AG04450 (cell line): ENCODE measurements around the gene LCP1. TPM values are rescaled to one million over a fixed set of nuclear protein-coding genes. Genes with fewer than 3 reads are reported as not detected.

Experiments
- CTCF ChIA-PET: fragments of 300-600, 350-600 bp; formaldehyde crosslinking; extraction: SDS; loops from one replicate; lab custom pipeline; 2022; ENCODE audit warnings: antibody characterized with exemption, inconsistent platforms; lab: Charles Lee
- POLR2A ChIA-PET: fragments of 350-600 bp; formaldehyde crosslinking; extraction: SDS; loops from one replicate; lab custom pipeline; 2021; ENCODE audit warnings: antibody characterized with exemption, inconsistent platforms; lab: Yijun Ruan, JAX
- DNase-seq: peaks from one replicate; pipeline ENCODE4 v3.0.0-alpha.2; 2011; ENCODE audit warnings: low read depth, low spot score
- H3K27ac ChIP-seq: one replicate; pipeline ENCODE4 v1.5.1; 2012; ENCODE audit warnings: low read depth, low read length, control low read depth
- H3K27me3 ChIP-seq: one replicate; pipeline ENCODE4 v1.6.0; 2012; ENCODE audit warnings: low read length; ENCODE audit not compliant: control insufficient read depth, insufficient read depth
- H3K4me3 ChIP-seq: 2 replicates; pipeline ENCODE4 v1.5.1; 2011; ENCODE audit warnings: mild to moderate bottlenecking, low read depth, low read length, control low read depth
- H3K9me3 ChIP-seq: 2 replicates; pipeline ENCODE4 v1.5.1; 2012; ENCODE audit warnings: low read length; ENCODE audit not compliant: control insufficient read depth, insufficient read depth
- CTCF ChIP-seq: IDR thresholded peaks from 2 replicates; pipeline ENCODE4 v1.5.1; 2011; ENCODE audit warnings: low read depth, low read length, control low read depth, inconsistent platforms
- polyA plus RNA-seq: library from polyadenylated mRNA; depleted of rRNA; stranded (reverse); fragments of >200 nt; gene quantifications from 2 replicates; pipeline ENCODE4 v1.2.3, GENCODE V29; 2011

LCP1 gene
- polyA plus RNA-seq, 1 experiment: not detected

- CTCF ChIA-PET: interaction anchor here (1.5 kb wide), 1 partner anchor 23 kb away, joined by 5 read pairs; no protein-coding TSS in a partner anchor
- DNase-seq: no peak
- H3K27ac ChIP-seq: no peak overlapping the region
- no peak for TF ChIP-seq CTCF
- peaks cover 10% of the 10 kb centered on the region for H3K27me3 ChIP-seq
- POLR2A ChIA-PET: no interaction called here
- no peak overlapping the region for H3K4me3 ChIP-seq
- no peaks in the 10 kb centered on the region for H3K9me3 ChIP-seq
Observed at GRCh38 chr13:46137627-46138317, 44.2 kb downstream of the LCP1 start.

- no peaks in the 10 kb centered on the region for H3K9me3 ChIP-seq
- no peak for DNase-seq
- POLR2A ChIA-PET: interaction anchor here (0.7 kb wide), 1 partner anchor 347 kb away, joined by 8 read pairs; no protein-coding TSS in a partner anchor
- H3K27ac ChIP-seq: no peak overlapping the region
- H3K27me3 ChIP-seq: peaks cover 10% of the 10 kb centered on the region
- CTCF ChIA-PET: interaction anchor here (2.3 kb wide), 1 partner anchor 10 kb away, joined by 10 read pairs; no protein-coding TSS in a partner anchor
- TF ChIP-seq CTCF: no peak
- H3K4me3 ChIP-seq: no peak overlapping the region
Observed at GRCh38 chr13:46136688-46137087, 45.3 kb downstream of the LCP1 start.

- no peaks in the 10 kb centered on the region for H3K9me3 ChIP-seq
- ChIA-PET CTCF (interaction anchor here (0.6 to 2.3 kb wide), 2 partner anchors 8 to 19 kb away, joined by 4 to 10 read pairs; no protein-coding TSS in a partner anchor), POLR2A (interaction anchor here (0.7 kb wide), 1 partner anchor 269 kb away, joined by 4 read pairs; no protein-coding TSS in a partner anchor)
- DNase-seq: no peak
- H3K27me3 ChIP-seq: peaks cover 9% of the 10 kb centered on the region
- no peak overlapping the region for H3K4me3 ChIP-seq
- H3K27ac ChIP-seq: no peak overlapping the region
- no peak for TF ChIP-seq CTCF
Observed at GRCh38 chr13:46134961-46135522, 46.9 kb downstream of the LCP1 start.

- H3K27ac ChIP-seq: no peak overlapping the region
- DNase-seq: no peak
- peaks cover 5% of the 10 kb centered on the region for H3K27me3 ChIP-seq
- no peak overlapping the region for H3K4me3 ChIP-seq
- H3K9me3 ChIP-seq: no peaks in the 10 kb centered on the region
- TF ChIP-seq CTCF: no peak
- ChIA-PET CTCF (interaction anchor here (2.3 kb wide), 1 partner anchor 8 kb away, joined by 10 read pairs; no protein-coding TSS in a partner anchor), POLR2A (interaction anchor here (0.7 kb wide), 1 partner anchor 269 kb away, joined by 4 read pairs; no protein-coding TSS in a partner anchor)
Observed at GRCh38 chr13:46134494-46134893, 47.5 kb downstream of the LCP1 start.

GRCh38 chr13:46132109-46132508, 49.9 kb downstream of the LCP1 start:
- POLR2A ChIA-PET: no interaction called here
- CTCF ChIA-PET: no interaction called here
- H3K27ac ChIP-seq: no peak overlapping the region

More at GRCh38 chr13:46132109-46132508, 49.9 kb downstream of the LCP1 start:
- no peaks in the 10 kb centered on the region for H3K27me3 ChIP-seq
- no peaks in the 10 kb centered on the region for H3K9me3 ChIP-seq
- TF ChIP-seq CTCF: no peak
- H3K4me3 ChIP-seq: no peak overlapping the region
- no peak for DNase-seq
